NOMO-1 (cell line): ENCODE results near the gene NEFH.
"Not testable (repeated sequence)": the region's sequence is repeated elsewhere in the genome, so short reads cannot be mapped to it uniquely, and the experiment has no call there.

Experiments used
- DNase-seq, 2 experiments: peaks; one replicate each; lab custom pipeline; 2025; ENCODE audit not compliant: unreplicated experiment in 2 of 2; lab: John Stamatoyannopoulos, UW

The NEFH gene, protein sequence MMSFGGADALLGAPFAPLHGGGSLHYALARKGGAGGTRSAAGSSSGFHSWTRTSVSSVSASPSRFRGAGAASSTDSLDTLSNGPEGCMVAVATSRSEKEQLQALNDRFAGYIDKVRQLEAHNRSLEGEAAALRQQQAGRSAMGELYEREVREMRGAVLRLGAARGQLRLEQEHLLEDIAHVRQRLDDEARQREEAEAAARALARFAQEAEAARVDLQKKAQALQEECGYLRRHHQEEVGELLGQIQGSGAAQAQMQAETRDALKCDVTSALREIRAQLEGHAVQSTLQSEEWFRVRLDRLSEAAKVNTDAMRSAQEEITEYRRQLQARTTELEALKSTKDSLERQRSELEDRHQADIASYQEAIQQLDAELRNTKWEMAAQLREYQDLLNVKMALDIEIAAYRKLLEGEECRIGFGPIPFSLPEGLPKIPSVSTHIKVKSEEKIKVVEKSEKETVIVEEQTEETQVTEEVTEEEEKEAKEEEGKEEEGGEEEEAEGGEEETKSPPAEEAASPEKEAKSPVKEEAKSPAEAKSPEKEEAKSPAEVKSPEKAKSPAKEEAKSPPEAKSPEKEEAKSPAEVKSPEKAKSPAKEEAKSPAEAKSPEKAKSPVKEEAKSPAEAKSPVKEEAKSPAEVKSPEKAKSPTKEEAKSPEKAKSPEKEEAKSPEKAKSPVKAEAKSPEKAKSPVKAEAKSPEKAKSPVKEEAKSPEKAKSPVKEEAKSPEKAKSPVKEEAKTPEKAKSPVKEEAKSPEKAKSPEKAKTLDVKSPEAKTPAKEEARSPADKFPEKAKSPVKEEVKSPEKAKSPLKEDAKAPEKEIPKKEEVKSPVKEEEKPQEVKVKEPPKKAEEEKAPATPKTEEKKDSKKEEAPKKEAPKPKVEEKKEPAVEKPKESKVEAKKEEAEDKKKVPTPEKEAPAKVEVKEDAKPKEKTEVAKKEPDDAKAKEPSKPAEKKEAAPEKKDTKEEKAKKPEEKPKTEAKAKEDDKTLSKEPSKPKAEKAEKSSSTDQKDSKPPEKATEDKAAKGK

DNA sequence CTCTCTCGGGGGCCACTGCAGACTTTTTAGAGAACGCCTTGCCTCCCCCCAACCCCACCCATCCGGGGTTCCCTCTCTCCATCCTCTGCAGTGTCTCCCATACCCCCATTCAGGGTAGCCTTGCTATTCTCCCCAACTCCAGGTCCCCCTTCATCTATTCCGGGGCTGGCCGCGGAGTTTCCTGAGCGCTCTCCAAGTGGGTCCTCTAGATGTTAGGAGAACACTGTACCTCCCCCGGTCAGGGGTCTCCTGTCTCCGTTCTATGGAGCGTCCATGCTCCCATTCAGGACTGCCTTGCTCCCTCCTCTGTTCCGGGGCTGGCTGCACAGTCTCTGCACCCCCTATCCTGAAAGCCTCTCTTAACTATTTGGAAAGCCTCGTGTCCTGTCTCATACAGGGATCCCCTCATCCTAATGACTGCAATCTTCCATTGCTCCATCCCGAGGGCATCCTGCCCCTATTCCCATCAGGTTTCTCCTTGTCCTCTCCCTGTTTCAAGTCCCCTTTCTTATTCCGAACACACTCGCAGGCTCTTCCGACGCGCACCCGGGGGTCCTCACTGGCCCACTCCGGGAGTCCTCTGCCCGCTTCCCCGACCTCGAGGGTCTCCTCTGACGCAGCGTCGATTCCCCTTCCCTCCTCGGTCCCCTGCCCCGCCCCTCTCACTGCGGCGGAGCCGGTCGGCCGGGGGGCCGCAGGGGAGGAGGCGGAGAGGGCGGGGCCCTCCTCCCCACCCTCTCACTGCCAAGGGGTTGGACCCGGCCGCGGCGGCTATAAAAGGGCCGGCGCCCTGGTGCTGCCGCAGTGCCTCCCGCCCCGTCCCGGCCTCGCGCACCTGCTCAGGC lies at the start of gene NEFH:
NEFH (plus strand) TSS at position 802 of the 845 bp plus-strand sequence. CDS start 45 bp downstream, outside the sequence.
- peak in 1 of 2 experiments; percentile 7 for DNase-seq

- DNase-seq: no peak
Observed at GRCh38 chr22:29431986-29432385, 48.0 kb upstream of the NEFH start.

DNA sequence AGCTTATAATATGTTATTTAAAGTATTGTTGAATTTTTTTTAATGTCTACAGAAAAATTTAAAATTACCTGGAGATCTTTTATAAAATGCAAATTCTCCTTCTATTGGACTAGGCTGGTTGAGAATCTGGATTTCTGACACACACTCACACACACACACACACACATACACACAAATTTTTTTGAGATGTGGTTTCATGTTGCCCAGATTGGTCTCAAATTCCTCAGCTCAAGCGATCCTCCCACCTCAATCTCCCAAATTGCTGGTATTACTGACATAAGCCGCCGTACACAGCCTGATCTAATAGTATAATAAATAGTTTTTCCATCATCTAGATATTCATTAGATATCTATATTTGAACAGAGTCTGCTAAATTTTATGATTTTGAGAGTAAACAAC lies 46.2 kb upstream of the NEFH start:
- no peak for DNase-seq

DNA sequence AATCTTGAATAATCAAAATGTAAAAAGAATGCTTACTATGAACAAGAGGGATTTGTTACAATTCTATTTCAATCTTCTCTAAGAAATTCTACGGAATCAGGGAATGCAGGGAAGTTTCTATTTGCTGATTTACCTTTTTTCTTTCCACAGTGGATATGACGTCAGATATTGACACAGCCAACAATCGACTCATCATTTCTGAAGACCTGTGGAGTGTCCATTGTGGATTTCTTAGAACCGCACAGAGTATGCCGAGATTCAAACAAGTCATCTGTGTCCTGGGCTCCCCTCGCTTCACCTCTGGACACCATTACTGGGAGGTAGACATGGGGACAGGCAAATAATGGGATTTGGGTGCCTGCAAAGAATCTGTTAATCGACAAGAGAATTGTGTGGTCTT lies 45.7 kb upstream of the NEFH start:
- no peak for DNase-seq

DNA sequence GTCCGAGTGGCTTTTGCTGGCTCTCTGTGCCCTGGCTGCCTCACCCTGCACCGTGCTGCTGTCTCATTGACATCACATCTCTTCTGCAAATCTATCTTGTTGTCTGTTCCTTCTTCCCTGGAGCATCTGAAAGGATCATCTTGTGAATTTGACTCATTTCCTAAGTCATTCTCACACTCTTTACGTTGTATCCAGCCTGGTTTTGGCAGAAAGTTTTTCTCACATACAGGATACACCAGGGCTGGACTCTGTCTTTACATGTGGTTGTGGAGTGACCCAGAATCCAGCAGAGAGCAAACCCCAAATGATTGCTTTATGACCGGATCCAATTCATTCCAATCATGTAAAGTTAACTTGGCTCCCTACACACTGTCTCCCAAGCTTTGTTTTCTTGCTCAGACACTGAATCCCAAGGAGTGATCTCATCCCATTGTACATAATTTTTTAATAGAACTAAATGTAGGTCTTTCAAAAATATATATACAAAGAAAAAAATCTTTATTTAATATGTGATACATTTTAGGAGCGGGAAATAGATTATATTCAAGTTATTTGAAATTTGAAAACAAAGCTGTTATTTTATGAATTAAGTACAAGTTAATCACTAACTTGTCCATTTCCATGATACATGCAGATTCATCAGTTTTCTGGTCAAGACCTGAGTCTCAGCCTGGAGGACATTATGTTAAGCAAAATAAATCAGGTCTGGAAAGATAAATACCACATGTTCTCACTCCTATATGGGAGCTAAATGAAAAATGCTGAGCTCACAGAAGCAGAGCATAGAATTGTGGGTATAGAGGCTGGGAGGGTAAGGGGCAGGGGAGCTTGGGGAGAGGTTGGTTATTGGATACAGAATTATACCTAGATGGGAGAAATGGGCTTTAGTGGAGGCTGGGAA lies 44.5 kb upstream of the NEFH start:
- no peak for DNase-seq

DNA sequence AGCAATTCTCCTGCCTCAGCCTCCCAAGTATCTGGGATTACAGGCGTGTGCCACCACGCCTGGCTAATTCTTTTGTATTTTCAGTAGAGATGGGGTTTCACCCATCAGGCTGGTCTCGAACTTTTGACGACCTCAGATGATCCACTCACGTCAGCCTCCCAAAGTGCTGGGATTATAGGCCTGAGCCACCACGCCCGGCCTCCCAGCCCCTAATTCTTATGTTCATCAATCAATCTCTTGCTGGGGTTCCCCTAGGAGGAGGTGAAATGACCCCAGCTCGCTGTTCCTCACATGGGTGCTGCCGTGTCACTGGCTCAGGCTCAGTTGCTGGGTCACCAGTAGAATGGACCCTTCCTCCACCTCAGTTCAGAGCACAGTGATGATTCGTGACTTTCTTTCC lies 41.7 kb upstream of the NEFH start, which contains the start of gene RFPL1:
RFPL1 (plus strand) TSS at position 301 of the 400 bp plus-strand sequence.
- DNase-seq: not testable (repeated sequence)

DNA sequence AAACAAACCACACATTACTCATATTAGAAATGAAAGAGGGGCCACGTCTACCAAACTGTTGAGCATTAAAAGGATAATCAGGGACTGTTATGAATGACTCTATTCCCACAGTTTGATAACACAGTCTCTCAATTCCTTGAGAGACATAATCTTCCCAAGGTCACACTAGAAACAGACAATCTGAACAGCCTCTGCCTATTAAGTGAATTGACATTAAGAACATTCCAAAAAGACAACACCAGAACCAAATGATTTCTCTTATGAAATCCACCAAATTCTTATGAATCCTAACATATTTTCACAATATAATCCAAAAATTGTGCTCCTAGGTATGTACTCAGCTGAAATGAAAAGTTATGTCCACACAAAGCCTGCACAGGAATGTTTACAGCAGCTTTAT lies 37.0 kb upstream of the NEFH start:
- DNase-seq: no peak

GRCh38 chr22:29443452-29443851 lies 36.6 kb upstream of the NEFH start:
- DNase-seq: no peak

DNA sequence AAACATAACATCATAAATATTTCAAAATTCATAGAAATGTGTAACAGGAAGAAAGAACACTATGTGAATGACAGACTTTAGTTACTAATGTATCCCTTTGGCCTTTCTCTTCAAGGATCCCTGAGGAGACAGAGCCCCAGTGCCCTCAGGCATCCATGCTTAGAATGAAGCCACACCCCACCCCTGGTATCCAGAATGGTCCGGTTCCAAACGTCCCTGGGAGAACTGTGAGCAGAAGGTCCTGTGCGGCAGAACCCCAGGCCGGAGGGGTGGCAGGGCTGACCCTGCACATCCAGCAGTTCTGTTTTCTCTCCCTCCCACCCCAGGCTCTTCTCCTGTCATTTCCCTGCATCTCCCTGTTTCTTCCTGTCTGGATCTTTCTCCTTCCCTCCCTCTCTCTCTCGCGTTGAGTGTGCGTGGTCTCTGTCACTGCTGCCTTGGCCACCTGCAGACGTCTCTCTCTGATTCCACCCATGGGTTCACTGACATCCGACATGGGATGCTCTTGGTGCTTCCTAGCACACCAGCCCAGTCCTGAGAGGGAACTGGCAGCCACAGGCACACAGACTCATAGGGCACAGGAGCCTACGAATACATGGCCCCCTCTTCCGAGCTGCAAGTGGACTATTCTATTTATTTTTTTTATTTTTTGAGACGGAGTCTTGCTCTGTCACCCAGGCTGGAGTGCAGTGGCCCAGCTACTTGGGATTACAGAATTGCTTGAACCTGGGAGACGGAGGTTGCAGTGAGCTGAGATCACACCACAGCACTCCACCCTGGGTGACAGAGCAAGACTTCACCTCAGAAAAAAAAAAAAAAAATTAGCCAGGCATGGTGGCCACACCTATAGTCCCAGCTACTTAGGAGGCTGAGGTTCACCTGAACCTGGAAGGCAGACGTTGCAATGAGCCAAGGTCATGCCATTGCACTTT lies 35.9 kb upstream of the NEFH start:
- DNase-seq: no peak

DNA sequence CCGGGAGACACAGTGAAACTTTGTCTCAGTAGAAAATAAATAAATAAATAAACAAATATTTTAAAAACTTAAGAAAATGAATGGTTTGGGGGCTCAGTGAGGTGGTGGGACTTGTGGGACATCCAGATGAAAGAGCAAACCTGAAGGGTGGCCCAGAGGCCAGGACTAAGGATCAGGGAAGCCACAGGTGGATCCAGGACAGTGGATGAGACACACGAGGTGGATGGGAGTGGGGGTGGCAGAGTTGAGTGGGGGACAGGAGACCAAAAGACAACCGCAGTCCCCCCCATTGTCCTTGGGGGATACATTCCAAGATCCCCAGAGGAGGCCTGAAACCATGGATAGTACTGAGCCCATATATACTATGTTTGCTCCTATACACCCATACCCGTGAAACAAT lies 34.5 kb upstream of the NEFH start:
- DNase-seq: no peak

DNA sequence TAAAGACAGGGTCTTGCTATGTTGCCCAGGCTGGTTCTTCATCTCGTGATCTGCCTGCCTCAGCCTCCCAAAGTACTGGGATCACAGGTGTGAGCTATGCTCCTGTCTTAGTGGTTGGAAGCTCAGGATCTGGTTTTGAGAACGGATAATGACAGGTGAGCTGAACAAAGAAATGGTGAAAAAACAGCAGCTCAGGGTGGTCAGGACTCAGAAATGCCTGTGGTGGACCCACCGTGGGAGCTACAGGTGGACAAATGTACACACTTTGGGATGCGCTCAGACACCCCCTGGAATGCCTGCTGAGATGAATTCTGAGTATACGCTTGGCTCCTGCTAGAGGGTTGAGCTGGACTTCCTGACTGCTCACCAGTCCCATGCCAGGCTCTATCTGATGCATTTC lies 32.1 kb upstream of the NEFH start:
- no peak for DNase-seq

GRCh38 chr22:29449296-29449875 lies 30.6 kb upstream of the NEFH start:
- no peak for DNase-seq

DNA sequence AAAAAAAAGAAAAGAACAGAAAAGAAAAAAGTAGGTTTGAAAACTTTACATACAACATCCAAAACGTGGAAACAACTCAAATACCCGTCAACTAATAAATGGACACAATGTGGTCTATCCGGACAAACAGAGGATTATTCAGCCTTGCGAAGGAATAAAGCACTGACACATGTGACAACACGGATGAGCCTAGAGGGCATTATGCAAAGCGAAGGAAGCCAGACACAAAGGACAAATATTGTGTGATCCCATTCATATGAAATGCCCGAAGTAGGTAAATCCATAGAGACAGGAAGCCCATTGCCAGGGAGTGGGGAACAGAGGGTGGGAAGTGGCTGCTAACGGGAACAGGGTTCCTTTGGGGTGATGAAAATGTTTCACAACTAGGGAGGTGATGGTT lies 29.8 kb upstream of the NEFH start:
- no peak for DNase-seq

GRCh38 chr22:29451863-29452262 lies 28.2 kb upstream of the NEFH start:
- DNase-seq: no peak

DNA sequence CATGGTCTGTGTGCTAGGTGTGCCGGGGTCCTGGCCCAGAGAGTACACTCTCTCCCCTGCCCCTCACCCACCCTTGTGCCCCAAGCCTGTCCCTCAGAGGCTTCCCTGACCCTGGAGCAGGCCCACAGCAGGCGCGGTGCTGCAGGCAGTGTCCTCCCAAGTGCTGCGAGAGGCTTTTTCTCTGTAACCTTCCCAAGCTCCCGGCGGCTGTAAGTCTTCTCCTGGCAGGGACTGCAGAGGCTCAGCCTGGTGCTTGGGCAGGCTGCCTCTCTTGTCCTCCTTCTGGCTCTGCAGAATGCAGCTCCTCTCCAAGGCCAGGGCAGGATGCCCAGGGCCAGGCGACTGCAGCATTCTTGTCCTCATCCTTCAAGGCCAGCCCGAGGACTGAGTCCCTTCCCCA lies 25.7 kb upstream of the NEFH start:
- DNase-seq: no peak

- DNase-seq: no peak
Observed at GRCh38 chr22:29456211-29456671, 23.8 kb upstream of the NEFH start.

DNA sequence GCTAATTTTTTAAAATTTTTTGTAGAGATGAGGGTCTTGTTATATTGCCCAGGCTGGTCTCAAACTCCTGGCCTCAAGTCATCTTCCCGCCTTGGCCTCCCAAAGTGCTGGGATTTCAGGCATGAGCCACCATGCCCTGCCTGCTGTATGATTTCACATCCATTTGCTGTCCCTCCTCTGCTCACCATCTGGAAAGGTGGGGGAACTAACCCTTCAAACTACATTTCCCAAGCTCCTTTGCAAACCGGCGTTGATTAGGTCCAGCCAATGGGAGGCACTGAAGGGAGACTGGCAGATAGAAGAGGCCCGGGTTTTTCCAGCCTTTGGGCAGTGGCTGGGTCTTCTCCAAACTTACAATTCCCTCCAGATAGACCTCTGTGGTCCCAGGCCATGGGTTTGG lies 22.3 kb upstream of the NEFH start:
- peak in 1 of 2 experiments; percentile 27 for DNase-seq

DNA sequence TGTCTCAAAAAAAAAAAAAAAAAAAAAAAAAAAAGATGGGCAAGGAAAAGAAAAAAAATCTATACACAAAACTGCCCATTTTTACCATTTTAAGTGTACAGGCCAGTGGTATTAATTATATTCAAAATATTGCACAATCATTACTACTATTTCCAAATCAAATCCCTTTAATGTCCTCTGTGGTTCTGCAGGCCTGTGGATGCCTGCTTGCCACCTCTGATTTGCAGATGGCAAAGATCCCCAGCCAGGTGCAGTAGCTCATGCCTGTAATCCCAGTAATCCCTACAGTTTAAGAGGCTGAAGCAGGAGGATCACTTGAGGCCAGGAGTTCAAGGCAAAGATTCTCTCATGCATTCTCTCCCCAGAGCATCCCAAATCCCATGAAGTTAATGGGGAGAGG lies 21.5 kb upstream of the NEFH start:
- DNase-seq: no peak
